ENCODE results near the gene COX7A2.

DNA sequence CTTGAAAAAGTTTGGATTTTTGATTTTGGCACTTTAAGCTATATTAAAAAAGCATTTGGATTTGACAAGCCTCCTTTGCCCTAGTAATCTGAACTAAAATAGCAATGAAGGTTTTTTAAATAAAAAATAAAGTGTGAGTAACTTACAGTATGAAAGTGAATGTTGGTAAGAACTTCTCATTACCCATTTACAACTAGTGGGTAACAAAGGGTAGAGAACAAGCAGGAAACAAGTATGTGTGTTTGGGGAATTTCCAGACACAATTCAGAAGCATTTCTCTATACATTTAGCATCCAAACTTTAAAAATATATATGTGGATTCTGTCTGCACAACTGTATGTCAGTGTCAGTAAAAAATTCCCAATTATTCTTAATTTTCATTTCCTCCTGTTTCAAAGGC lies 38.1 kb upstream of the COX7A2 start:
- TF ChIP-seq CTCF (IDR thresholded peaks at IDR 0.05) (no peak), POLR2A (IDR thresholded peaks at IDR 0.05) (no peak)

Measured in uterus (tissue), 2 donors.